HG03520 (cell line): Measurements from ENCODE around the gene KRI1.

Experiments used
- ATAC-seq: cut with Tn5 transposase; IDR thresholded peaks from one replicate; pipeline ENCODE4 v1.9.1; 2021; ENCODE audit warnings: mild to moderate bottlenecking, moderate library complexity; ENCODE audit not compliant: unreplicated experiment

Gene KRI1

DNA sequence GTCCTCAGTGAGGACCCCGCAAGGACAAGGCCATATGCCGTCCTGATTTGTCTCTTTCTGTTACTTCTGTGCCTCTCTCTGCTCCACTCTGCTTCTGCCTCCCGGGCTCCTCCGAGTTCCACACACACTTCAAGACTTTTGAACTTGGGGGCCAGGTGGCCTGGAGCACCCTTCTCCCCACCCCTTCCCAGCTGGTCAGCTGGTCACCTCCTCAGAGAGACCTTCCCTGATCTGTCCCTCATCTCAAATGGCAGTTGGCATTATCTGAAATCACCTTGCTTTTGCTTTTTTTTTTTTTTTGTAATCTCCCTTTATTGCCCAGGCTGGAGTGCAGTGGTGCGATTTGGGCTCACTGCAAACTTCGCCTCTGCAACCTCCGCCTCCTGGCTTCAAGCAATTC is 46.4 kb downstream of the KRI1 start:
- ATAC-seq = no peak

DNA sequence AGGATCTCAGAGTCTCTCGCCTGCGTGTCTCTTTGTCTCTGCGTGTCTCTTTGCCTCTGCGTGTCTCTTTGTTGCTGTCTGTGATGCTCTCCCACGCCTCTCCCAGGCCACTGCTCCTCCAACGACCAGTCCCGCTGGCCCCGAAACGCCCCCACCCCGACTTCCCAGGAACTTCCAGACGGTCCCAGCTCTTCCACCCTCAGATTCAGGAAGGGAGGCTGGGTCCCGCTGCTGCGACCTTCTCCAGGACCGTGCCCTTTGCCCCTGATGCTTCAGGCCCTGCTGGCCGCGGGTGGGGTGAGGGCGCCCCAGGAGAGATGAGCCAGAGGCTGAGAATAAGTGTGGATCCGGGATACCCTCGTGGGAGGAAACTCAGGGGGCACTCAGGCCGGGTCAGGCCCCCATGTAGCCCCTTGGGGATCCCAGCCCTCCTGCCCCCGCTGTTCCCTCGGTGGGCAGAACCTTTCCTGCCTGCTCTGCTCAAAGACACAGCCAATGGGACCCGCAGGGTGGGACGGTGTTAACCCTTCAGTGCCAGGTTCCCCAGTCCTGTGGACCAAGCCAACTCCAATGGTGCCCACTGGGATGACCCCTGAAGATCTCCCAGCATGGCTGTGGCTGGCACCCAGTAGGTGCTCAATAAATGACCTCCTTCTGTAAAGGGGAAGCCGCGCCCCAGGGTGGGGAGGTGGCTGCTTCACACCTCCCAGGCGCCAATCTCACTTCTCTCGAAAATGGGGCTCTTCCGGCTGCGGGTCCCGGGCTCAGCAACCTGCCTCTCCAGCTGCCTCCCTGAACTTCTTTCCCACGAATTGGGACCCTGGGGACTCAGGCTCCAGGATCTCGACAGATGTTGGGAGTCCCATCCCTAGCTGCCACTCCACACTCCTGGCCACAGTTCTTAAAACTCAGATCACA is 47.1 kb downstream of the KRI1 start:
- no peak for ATAC-seq

DNA sequence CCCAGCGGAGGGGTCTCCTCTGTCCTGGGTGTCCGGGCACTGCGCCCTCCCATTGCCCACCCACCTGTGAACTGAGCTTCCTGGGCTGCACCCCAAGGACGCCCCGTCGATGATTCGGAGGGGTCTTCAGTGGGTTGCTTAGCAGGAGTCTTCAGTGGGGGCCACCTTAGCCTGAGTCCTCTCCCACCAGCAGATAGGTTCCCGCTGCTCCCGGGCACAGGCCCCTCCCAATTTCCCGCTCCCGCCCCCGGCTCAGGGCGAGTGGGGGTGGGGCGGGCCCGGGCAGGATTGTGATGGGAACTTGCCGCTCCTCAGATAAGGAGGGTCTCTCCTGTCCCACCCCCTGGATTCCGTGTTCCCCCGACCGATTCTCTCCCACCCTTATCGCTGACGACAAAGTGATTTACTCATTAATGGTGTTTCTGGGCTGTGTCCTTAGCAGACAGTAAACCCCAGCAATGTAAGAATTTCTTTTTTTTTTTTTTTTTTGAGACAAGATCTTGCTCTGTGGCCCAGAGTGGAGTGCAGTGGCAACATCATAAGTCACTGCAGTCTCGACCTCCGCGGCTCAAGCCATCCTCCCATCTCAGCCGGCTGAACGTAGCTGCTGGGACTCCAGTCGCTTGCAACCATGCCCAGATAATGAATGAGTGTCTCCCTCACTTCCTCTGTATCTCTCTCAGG is 47.9 kb downstream of the KRI1 start:
- ATAC-seq = no peak

DNA sequence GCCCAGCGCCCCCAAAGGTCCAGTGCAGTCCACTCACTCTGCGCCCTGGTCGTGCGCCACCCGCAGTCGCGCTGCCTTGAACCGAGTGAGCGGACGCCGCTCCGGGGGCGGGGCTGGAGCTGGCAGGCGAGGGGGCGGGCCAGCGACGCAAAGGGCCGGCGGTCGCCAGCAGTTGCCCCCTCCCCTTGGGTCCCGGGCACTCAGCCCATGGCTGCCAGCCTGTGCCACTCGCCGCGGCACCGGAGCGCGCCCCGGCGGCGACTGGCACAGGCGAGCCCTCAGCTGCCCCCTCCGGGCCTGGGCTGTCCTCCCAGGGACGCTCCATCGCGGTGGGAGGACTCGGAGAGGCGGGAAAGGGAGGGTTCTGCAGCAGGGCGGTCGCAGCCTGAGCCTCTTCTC is 48.5 kb downstream of the KRI1 start, which contains the start of gene S1PR5:
S1PR5 (minus strand) TSS at position 87 of the 399 bp plus-strand sequence. CDS start 2,436 bp downstream, outside the sequence.
- ATAC-seq = no peak

GRCh38 chr19:10516671-10517286 is 49.0 kb downstream of the KRI1 start:
- no peak for ATAC-seq

- ATAC-seq = no peak
These were observed 49.8 kb downstream of the KRI1 start for GRCh38 chr19:10516064-10516385.

DNA sequence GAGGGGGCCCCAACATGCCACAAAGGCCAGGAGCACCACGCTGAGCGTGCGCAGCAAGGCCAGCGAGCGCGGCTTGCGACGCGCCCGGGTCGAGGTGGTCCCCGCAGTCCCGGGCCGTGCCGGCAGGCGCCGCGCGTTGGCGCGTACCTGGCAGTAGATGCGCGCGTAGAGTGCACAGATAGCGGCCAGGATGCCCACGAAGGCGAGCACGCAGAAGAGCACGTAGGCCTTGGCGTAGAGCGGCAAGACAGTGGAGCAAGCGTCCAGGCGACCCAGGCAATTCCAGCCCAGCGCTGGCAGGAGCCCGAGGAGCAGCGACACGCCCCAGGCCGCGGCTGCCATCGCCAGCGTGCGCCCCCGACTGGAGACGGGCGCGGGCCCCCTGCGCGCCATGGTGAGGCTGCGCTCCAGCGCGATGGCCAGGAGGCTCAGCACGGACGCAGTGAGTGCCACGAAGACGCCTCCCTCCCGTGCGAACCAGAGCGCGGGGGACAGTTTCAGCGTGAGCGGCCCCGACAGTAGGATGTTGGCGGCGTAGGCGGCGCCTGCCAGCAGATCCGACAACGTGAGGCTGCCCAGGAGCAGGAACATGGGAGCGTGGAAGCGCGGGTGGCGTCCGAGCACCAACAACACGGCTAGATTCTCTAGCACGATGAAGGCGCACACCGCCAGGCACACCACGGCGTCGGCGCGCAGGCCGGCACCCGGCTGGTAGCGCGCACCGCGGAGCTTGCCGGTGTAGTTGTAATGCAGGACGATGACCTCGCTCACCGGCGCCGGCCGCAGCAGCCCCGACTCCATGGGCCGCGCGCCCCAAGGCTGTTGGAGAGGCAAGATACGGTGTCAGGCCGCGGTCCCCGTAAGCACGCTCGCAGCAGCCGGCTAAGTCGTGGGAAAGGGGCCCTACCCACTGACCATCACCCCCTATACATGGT is 51.3 kb downstream of the KRI1 start:
- no peak for ATAC-seq

DNA sequence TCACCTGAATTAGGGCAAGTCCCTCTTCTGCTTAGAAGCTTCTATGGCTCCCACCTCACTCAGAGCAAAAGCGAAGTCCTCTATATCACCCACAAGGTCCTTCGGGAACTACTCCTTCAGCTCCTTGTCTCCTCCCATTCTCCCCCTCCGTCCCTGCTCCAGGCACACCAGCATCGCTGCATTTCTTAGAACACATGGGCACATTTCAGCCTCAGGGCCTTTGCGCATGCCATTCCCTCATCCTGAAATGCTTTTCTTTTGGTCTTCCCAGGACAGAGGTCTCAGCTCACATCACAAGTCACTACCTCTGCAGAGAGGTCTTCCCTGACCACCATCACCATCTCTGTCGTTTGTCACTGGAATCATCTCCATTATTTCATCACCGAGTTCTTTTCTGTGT is 52.6 kb downstream of the KRI1 start:
- no peak for ATAC-seq

- no peak for ATAC-seq
These were observed 55.5 kb downstream of the KRI1 start for GRCh38 chr19:10510301-10510802.

DNA sequence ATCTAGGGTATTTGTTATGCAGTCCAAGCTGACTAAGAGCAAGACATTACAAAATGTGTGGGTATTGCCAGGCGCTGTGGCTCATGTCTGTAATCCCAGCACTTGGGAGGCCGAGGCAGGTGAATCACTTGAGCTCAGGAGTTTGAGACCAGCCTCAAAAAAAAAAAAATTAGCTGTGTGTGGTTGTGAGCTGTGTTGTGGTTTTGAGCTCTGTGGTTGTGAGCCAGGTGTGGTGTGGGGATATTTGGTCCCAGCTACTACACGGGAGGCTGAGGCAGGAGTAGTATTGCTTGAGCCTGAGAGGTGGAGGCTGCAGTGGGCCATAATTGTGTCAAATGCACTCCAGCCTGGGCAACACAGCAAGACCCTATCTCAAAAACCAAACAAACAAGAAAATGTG is 57.1 kb downstream of the KRI1 start:
- ATAC-seq = no peak

DNA sequence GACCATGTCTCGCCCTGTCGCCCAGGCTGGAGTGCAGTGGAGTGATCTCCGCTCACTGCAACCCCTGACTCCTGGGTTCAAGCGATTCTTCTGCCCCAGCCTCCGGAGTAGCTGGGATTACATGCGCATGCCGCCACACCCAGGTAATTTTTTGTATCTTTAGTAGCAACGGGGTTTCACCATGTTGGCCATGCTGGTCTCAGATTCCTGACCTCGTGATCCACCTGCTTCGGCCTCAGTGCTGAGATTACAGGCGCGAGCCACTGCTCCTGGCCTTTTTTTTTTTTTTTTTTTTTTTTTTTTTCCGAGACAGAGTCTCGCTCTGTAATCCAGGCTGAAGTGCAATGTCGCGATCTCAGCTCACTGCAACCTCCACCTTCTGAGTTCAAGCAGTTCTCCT is 57.8 kb downstream of the KRI1 start:
- no peak for ATAC-seq

- no peak for ATAC-seq
These were observed 60.1 kb downstream of the KRI1 start for GRCh38 chr19:10505583-10506229.
